ENCODE results near the gene KCNK7. TPM values are rescaled to one million over a fixed set of nuclear protein-coding genes. Genes with fewer than 3 reads are reported as not detected.

The KCNK7 gene
- total RNA-seq, 1 donor from 2014 or later = 12.0 TPM

DNA sequence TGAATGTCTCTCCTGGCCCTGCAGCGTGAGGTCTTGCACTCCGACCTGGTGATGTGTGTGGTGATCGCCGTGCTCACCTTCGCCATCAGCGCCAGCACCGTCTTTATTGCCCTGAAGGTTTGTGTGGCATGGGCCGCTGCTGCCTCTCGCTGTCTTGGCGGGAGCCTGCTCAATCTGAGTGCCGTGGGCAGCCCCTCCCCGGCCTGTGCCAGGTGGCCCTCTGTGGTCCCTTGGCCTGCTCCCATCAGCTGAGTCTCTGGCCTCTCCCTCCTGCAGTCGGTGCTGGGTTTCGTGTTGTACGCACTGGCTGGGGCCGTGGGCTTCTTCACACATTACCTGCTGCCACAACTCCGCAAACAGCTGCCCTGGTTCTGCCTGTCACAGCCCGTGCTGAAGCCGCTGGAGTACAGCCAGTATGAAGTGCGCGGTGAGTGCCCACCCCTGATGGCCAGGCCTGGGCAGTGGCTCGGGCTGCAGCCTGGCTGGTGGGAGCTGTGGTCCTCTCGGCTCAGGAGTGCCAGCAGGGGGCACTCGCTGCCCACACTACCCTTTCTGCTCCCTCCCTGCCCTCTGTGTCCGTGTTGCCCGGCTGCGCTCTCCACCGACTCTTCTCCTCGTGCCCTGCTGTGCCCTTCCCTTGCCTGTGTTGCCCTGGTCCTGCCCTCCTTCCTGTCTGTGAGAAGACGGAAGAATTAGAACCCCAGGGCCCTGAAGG is 30.2 kb upstream of the KCNK7 start:
- Histone ChIP-seq H3K36me3 (peaks cover 0 to 77% of the 10 kb centered on the region in 2 donors), H3K27ac (no peak overlapping the region), H3K27me3 (no peaks in the 10 kb centered on the region), H3K4me1 (no peaks in the 10 kb centered on the region), H3K9me3 (no peaks in the 10 kb centered on the region), H3K4me3 (no peak overlapping the region)
- peak in 2 of 3 experiments; percentile 30 to 35 for TF ChIP-seq CTCF (IDR thresholded peaks at IDR 0.05)
- TF ChIP-seq POLR2AphosphoS5 (IDR thresholded peaks at IDR 0.05; ENCODE audit: insufficient read depth in 1 of 2, low read depth in 1 of 2) = no peak
- DNase-seq (ENCODE audit: extremely low spot score in 2 of 2) = no peak
- intact Hi-C loops (cut with DNase I) = loop anchor here (10.0 kb wide), 1 partner anchor 189 kb away; no protein-coding TSS in a partner anchor

DNA sequence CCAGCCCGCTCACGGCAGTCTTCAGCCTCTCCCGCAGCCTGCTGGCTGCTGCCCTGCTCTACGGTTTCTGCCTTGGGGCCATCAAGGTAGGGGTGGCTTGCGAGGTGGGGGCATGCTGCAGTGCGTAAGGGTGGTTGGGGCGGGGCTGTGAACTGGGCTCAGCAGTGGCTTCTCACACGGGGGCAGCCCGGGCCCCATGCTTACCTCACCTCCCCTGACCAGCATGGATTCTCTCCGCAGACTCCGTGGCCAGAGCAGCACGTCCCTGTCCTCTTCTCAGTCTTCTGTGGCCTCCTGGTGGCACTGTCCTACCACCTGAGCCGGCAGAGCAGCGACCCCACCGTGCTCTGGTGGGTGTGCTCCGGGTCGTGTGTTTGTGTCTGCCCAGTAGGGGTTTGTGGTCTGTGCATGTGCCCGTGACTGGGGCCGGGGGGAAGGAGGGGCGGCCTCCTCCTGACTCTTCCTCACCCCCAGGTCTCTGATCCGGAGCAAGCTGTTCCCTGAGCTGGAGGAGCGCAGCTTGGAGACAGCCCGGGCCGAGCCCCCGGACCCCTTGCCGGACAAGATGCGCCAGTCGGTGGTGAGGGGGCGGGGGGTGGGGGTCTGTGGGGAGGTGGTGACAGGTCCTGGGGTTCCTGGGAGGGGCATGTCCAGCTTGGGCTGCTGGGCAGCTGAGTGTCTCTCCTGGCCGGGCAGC is 29.5 kb upstream of the KCNK7 start:
- Histone ChIP-seq H3K9me3 (no peaks in the 10 kb centered on the region), H3K4me3 (no peak overlapping the region), H3K27me3 (no peaks in the 10 kb centered on the region), H3K27ac (no peak overlapping the region), H3K4me1 (no peaks in the 10 kb centered on the region), H3K36me3 (peaks cover 0 to 77% of the 10 kb centered on the region in 2 donors)
- intact Hi-C loops (cut with DNase I) = loop anchor here (10.0 kb wide), 1 partner anchor 190 kb away; no protein-coding TSS in a partner anchor
- DNase-seq (ENCODE audit: extremely low spot score in 2 of 2) = no peak
- no peak for TF ChIP-seq POLR2A (IDR thresholded peaks at IDR 0.05)
- no peak for TF ChIP-seq CTCF (IDR thresholded peaks at IDR 0.05)
- no peak for TF ChIP-seq POLR2AphosphoS5 (IDR thresholded peaks at IDR 0.05; ENCODE audit: insufficient read depth in 1 of 2, low read depth in 1 of 2)

DNA sequence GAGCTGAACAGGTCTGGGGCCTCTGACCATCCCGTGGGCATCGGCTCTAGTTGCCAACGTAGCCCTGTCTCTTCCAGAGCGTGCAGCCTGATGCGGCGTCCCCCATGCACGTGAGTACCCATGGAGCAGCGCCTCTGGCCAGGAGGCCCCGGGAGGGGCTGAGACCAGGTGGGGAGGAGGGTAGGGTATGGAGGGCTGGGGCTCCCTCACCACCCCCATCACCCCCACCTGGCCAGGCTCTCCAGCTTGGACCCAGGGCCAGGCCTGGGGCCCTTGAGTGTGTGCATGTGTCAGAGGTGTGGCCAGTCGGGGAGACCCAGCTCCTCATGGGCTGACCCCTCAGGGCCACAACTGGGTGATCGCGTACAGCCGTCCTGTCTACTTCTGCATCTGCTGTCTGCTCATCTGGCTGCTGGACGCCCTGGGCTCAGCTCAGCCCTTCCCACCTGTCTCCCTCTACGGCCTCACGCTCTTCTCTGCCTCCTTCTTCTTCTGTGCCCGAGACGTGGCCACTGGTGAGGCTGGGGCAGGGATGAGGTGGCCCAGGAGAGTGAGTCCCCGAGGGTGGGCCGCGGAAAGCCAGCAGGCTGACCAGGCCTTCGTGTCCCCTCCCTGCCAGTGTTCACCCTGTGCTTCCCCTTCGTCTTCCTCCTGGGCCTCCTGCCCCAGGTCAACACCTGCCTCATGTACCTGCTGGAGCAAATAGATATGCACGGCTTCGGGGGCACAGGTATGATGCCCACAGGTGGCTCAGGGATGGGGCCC is 28.4 kb upstream of the KCNK7 start:
- no peaks in the 10 kb centered on the region for H3K9me3 ChIP-seq
- no peak overlapping the region for H3K27ac ChIP-seq
- H3K27me3 ChIP-seq = no peaks in the 10 kb centered on the region
- no peak overlapping the region for H3K4me3 ChIP-seq
- peaks cover 0 to 76% of the 10 kb centered on the region in 2 donors for H3K36me3 ChIP-seq
- intact Hi-C loops (cut with DNase I) = loop anchor here (10.0 kb wide), 1 partner anchor 191 kb away; no protein-coding TSS in a partner anchor
- TF ChIP-seq CTCF (IDR thresholded peaks at IDR 0.05) (no peak), POLR2A (IDR thresholded peaks at IDR 0.05) (no peak), POLR2AphosphoS5 (IDR thresholded peaks at IDR 0.05; ENCODE audit: insufficient read depth in 1 of 2, low read depth in 1 of 2) (no peak)
- no peaks in the 10 kb centered on the region for H3K4me1 ChIP-seq
- DNase-seq (ENCODE audit: extremely low spot score in 2 of 2) = no peak

DNA sequence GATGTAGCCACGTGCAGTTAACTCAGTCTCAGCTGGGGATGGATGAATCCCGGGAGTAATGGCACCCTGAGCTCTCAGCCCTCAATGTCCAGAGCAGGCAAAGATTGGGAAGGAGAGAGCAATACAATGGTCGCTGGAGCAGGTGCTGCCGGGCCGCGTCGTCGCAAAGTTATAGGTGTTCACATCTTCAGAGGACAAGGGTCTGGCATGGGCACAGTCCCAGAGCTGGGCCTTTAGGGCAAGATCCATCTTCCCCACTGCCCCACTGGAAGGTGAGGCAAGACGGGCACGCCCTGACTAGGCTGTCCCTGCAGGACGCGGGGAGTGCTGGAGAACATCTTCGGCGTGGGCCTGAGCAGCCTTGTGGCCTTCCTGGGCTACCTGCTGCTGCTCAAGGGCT is 27.6 kb upstream of the KCNK7 start:
- DNase-seq (ENCODE audit: extremely low spot score in 2 of 2) = no peak

More for the DNA sequence above, 27.6 kb upstream of the KCNK7 start:
- no peaks in the 10 kb centered on the region for H3K4me1 ChIP-seq
- peaks cover 0 to 83% of the 10 kb centered on the region in 2 donors for H3K36me3 ChIP-seq
- H3K27me3 ChIP-seq = no peaks in the 10 kb centered on the region
- H3K27ac ChIP-seq = no peak overlapping the region
- no peaks in the 10 kb centered on the region for H3K9me3 ChIP-seq
- intact Hi-C loops (cut with DNase I) = loop anchor here (10.0 kb wide), 1 partner anchor 192 kb away; no protein-coding TSS in a partner anchor
- TF ChIP-seq POLR2AphosphoS5 (IDR thresholded peaks at IDR 0.05; ENCODE audit: insufficient read depth in 1 of 2, low read depth in 1 of 2) (no peak), POLR2A (IDR thresholded peaks at IDR 0.05) (no peak), CTCF (IDR thresholded peaks at IDR 0.05) (no peak)
- no peak overlapping the region for H3K4me3 ChIP-seq
